ENCODE measurements around the gene FLYWCH2.

Gene FLYWCH2

GRCh38 chr16:2867661-2867986 lies 15.4 kb upstream of the FLYWCH2 start:
- peak overlapping the region; percentile 97 for H2AFZ ChIP-seq (ENCODE audit: low read length, unreplicated experiment)
- peak overlapping the region; percentile 83 for H3K4me3 ChIP-seq (ENCODE audit: low read depth, low read length)
- no peaks in the 10 kb centered on the region for H3K79me2 ChIP-seq (ENCODE audit: control insufficient read depth, insufficient read depth, low read length, unreplicated experiment)
- peak overlapping the region; percentile 93 for H3K27ac ChIP-seq (ENCODE audit: low read depth, low read length)
- H3K4me1 ChIP-seq (ENCODE audit: control insufficient read depth, insufficient read depth, low read length, unreplicated experiment) = peaks cover 7% of the 10 kb centered on the region
- no peaks in the 10 kb centered on the region for H3K27me3 ChIP-seq (ENCODE audit: insufficient read depth, low read length)
- H3K36me3 ChIP-seq (ENCODE audit: insufficient read depth, low read length) = no peaks in the 10 kb centered on the region

- peaks cover 10% of the 10 kb centered on the region for H3K4me1 ChIP-seq (ENCODE audit: control insufficient read depth, insufficient read depth, low read length, unreplicated experiment)
- peak overlapping the region; percentile 83 for H3K4me3 ChIP-seq (ENCODE audit: low read depth, low read length)
- peak overlapping the region; percentile 97 for H2AFZ ChIP-seq (ENCODE audit: low read length, unreplicated experiment)
- no peaks in the 10 kb centered on the region for H3K79me2 ChIP-seq (ENCODE audit: control insufficient read depth, insufficient read depth, low read length, unreplicated experiment)
- peak overlapping the region; percentile 93 for H3K27ac ChIP-seq (ENCODE audit: low read depth, low read length)
- no peaks in the 10 kb centered on the region for H3K36me3 ChIP-seq (ENCODE audit: insufficient read depth, low read length)
- H3K27me3 ChIP-seq (ENCODE audit: insufficient read depth, low read length) = no peaks in the 10 kb centered on the region
These were observed 14.8 kb upstream of the FLYWCH2 start for GRCh38 chr16:2867987-2868789.

- H2AFZ ChIP-seq (ENCODE audit: low read length, unreplicated experiment) = no peak overlapping the region
- H3K27me3 ChIP-seq (ENCODE audit: insufficient read depth, low read length) = no peaks in the 10 kb centered on the region
- no peaks in the 10 kb centered on the region for H3K79me2 ChIP-seq (ENCODE audit: control insufficient read depth, insufficient read depth, low read length, unreplicated experiment)
- H3K4me3 ChIP-seq (ENCODE audit: low read depth, low read length) = no peak overlapping the region
- H3K36me3 ChIP-seq (ENCODE audit: insufficient read depth, low read length) = no peaks in the 10 kb centered on the region
- H3K4me1 ChIP-seq (ENCODE audit: control insufficient read depth, insufficient read depth, low read length, unreplicated experiment) = peaks cover 11% of the 10 kb centered on the region
- H3K27ac ChIP-seq (ENCODE audit: low read depth, low read length) = no peak overlapping the region
These were observed 11.1 kb upstream of the FLYWCH2 start for GRCh38 chr16:2871926-2872325.

- peak overlapping the region; percentile 7 for H2AFZ ChIP-seq (ENCODE audit: low read length, unreplicated experiment)
- H3K27me3 ChIP-seq (ENCODE audit: insufficient read depth, low read length) = no peaks in the 10 kb centered on the region
- H3K79me2 ChIP-seq (ENCODE audit: control insufficient read depth, insufficient read depth, low read length, unreplicated experiment) = no peaks in the 10 kb centered on the region
- H3K36me3 ChIP-seq (ENCODE audit: insufficient read depth, low read length) = no peaks in the 10 kb centered on the region
- H3K27ac ChIP-seq (ENCODE audit: low read depth, low read length) = no peak overlapping the region
- peak overlapping the region; percentile 9; the same call in 1 of the 2 replicates for H3K4me3 ChIP-seq (ENCODE audit: low read depth, low read length)
- H3K4me1 ChIP-seq (ENCODE audit: control insufficient read depth, insufficient read depth, low read length, unreplicated experiment) = peaks cover 4% of the 10 kb centered on the region
These were observed 8.7 kb upstream of the FLYWCH2 start for GRCh38 chr16:2874032-2874911.

GRCh38 chr16:2874912-2875362 lies 8.1 kb upstream of the FLYWCH2 start:
- Histone ChIP-seq H2AFZ (ENCODE audit: low read length, unreplicated experiment) (no peak overlapping the region), H3K27me3 (ENCODE audit: insufficient read depth, low read length) (no peaks in the 10 kb centered on the region), H3K36me3 (ENCODE audit: insufficient read depth, low read length) (no peaks in the 10 kb centered on the region), H3K4me1 (ENCODE audit: control insufficient read depth, insufficient read depth, low read length, unreplicated experiment) (peaks cover 4% of the 10 kb centered on the region), H3K4me3 (ENCODE audit: low read depth, low read length) (no peak overlapping the region), H3K27ac (ENCODE audit: low read depth, low read length) (no peak overlapping the region), H3K79me2 (ENCODE audit: control insufficient read depth, insufficient read depth, low read length, unreplicated experiment) (no peaks in the 10 kb centered on the region)

GRCh38 chr16:2879854-2880508 lies 3.0 kb upstream of the FLYWCH2 start:
- H2AFZ ChIP-seq (ENCODE audit: low read length, unreplicated experiment) = no peak overlapping the region
- no peak overlapping the region for H3K4me3 ChIP-seq (ENCODE audit: low read depth, low read length)
- H3K27me3 ChIP-seq (ENCODE audit: insufficient read depth, low read length) = no peaks in the 10 kb centered on the region
- peaks cover 11% of the 10 kb centered on the region for H3K79me2 ChIP-seq (ENCODE audit: control insufficient read depth, insufficient read depth, low read length, unreplicated experiment)
- no peaks in the 10 kb centered on the region for H3K36me3 ChIP-seq (ENCODE audit: insufficient read depth, low read length)
- no peak overlapping the region for H3K27ac ChIP-seq (ENCODE audit: low read depth, low read length)
- peaks cover 5% of the 10 kb centered on the region for H3K4me1 ChIP-seq (ENCODE audit: control insufficient read depth, insufficient read depth, low read length, unreplicated experiment)

- H3K27me3 ChIP-seq (ENCODE audit: insufficient read depth, low read length) = no peaks in the 10 kb centered on the region
- peaks cover 16% of the 10 kb centered on the region for H3K79me2 ChIP-seq (ENCODE audit: control insufficient read depth, insufficient read depth, low read length, unreplicated experiment)
- H3K27ac ChIP-seq (ENCODE audit: low read depth, low read length) = no peak overlapping the region
- peaks cover 5% of the 10 kb centered on the region for H3K4me1 ChIP-seq (ENCODE audit: control insufficient read depth, insufficient read depth, low read length, unreplicated experiment)
- no peaks in the 10 kb centered on the region for H3K36me3 ChIP-seq (ENCODE audit: insufficient read depth, low read length)
- peak overlapping the region; percentile 91 for H3K4me3 ChIP-seq (ENCODE audit: low read depth, low read length)
- peak overlapping the region; percentile 84 for H2AFZ ChIP-seq (ENCODE audit: low read length, unreplicated experiment)
These were observed 999 bp upstream of the FLYWCH2 start for GRCh38 chr16:2881783-2882649.

GRCh38 chr16:2883458-2883908 lies 468 bp downstream of the FLYWCH2 start:
- no peaks in the 10 kb centered on the region for H3K36me3 ChIP-seq (ENCODE audit: insufficient read depth, low read length)
- H3K27me3 ChIP-seq (ENCODE audit: insufficient read depth, low read length) = no peaks in the 10 kb centered on the region
- peak overlapping the region; percentile 65; the same call in 1 of the 2 replicates for H3K27ac ChIP-seq (ENCODE audit: low read depth, low read length)
- peaks cover 22% of the 10 kb centered on the region for H3K79me2 ChIP-seq (ENCODE audit: control insufficient read depth, insufficient read depth, low read length, unreplicated experiment)
- H3K4me3 ChIP-seq (ENCODE audit: low read depth, low read length) = peak overlapping the region; percentile 91
- H3K4me1 ChIP-seq (ENCODE audit: control insufficient read depth, insufficient read depth, low read length, unreplicated experiment) = peaks cover 5% of the 10 kb centered on the region
- H2AFZ ChIP-seq (ENCODE audit: low read length, unreplicated experiment) = peak overlapping the region; percentile 90

- Histone ChIP-seq H3K27me3 (ENCODE audit: insufficient read depth, low read length) (no peaks in the 10 kb centered on the region), H3K27ac (ENCODE audit: low read depth, low read length) (peak overlapping the region; percentile 65; the same call in 1 of the 2 replicates), H2AFZ (ENCODE audit: low read length, unreplicated experiment) (peak overlapping the region; percentile 90), H3K4me1 (ENCODE audit: control insufficient read depth, insufficient read depth, low read length, unreplicated experiment) (peaks cover 5% of the 10 kb centered on the region), H3K36me3 (ENCODE audit: insufficient read depth, low read length) (no peaks in the 10 kb centered on the region), H3K79me2 (ENCODE audit: control insufficient read depth, insufficient read depth, low read length, unreplicated experiment) (peaks cover 26% of the 10 kb centered on the region), H3K4me3 (ENCODE audit: low read depth, low read length) (peak overlapping the region; percentile 91)
These were observed 1.0 kb downstream of the FLYWCH2 start for GRCh38 chr16:2884041-2884451.

Data from ACC112 (cell line).